ELF-1 (cell line): Measurements from ENCODE around the gene NDUFAF5.

Source experiments
- DNase-seq: peaks from one replicate; pipeline ENCODE4 v3.0.0-alpha.2; 2016; ENCODE audit warnings: low read depth, low spot score

NDUFAF5 gene

GRCh38 chr20:13777171-13777601, 7.6 kb upstream of the NDUFAF5 start:
- no peak for DNase-seq

- no peak for DNase-seq
These were observed 6.0 kb upstream of the NDUFAF5 start for GRCh38 chr20:13778827-13779226.

GRCh38 chr20:13783528-13783927, 1.3 kb upstream of the NDUFAF5 start:
- DNase-seq: peak; percentile 11

GRCh38 chr20:13784271-13784892, 446 bp upstream of the NDUFAF5 start:
- no peak for DNase-seq

GRCh38 chr20:13786143-13786828, 1.5 kb downstream of the NDUFAF5 start:
- no peak for DNase-seq

- DNase-seq: peak; percentile 24
These were observed 3.5 kb downstream of the NDUFAF5 start for GRCh38 chr20:13788167-13788834.

- no peak for DNase-seq
These were observed 5.9 kb downstream of the NDUFAF5 start for GRCh38 chr20:13790708-13791107.

- no peak for DNase-seq
These were observed 7.0 kb downstream of the NDUFAF5 start for GRCh38 chr20:13791540-13792459.

- no peak for DNase-seq
These were observed 8.2 kb downstream of the NDUFAF5 start for GRCh38 chr20:13793001-13793400.

GRCh38 chr20:13794667-13795066, 9.8 kb downstream of the NDUFAF5 start:
- DNase-seq: no peak

GRCh38 chr20:13799040-13799439, 14.2 kb downstream of the NDUFAF5 start:
- DNase-seq: no peak

GRCh38 chr20:13799974-13800373, 15.1 kb downstream of the NDUFAF5 start:
- DNase-seq: no peak

- DNase-seq: no peak
These were observed 15.9 kb downstream of the NDUFAF5 start for GRCh38 chr20:13800728-13801134.

GRCh38 chr20:13809373-13809772, 24.5 kb downstream of the NDUFAF5 start:
- no peak for DNase-seq

GRCh38 chr20:13809855-13810254, 25.0 kb downstream of the NDUFAF5 start:
- no peak for DNase-seq

- DNase-seq: no peak
These were observed 25.6 kb downstream of the NDUFAF5 start for GRCh38 chr20:13810446-13810845.

- DNase-seq: no peak
These were observed 29.1 kb downstream of the NDUFAF5 start for GRCh38 chr20:13813910-13814309.

GRCh38 chr20:13814672-13815071, 29.8 kb downstream of the NDUFAF5 start:
- no peak for DNase-seq

- DNase-seq: no peak
These were observed 31.9 kb downstream of the NDUFAF5 start for GRCh38 chr20:13816757-13817156.

GRCh38 chr20:13817342-13817741, 32.5 kb downstream of the NDUFAF5 start:
- no peak for DNase-seq

GRCh38 chr20:13819885-13820645, 35.2 kb downstream of the NDUFAF5 start:
- DNase-seq: peak; percentile 26
